Measurements from ENCODE around the gene MACROD1.

MACROD1 gene

GRCh38 chr11:64001484-64002420 is 164.2 kb downstream of the MACROD1 start:
- DNase-seq = no peak

- peak in 1 of 51 donors; percentile 40 for DNase-seq
These were observed 165.0 kb downstream of the MACROD1 start for GRCh38 chr11:64000740-64001483.

- peak in 44 of 51 donors; percentile 7 to 82 (median 41) for DNase-seq
These were observed 165.7 kb downstream of the MACROD1 start for GRCh38 chr11:64000026-64000739.

- DNase-seq = peak in 13 of 51 donors; percentile 11 to 52 (median 24)
These were observed 166.4 kb downstream of the MACROD1 start for GRCh38 chr11:63999349-64000025.

GRCh38 chr11:63998558-63999348 is 167.2 kb downstream of the MACROD1 start:
- no peak for DNase-seq

- DNase-seq = no peak
These were observed 168.0 kb downstream of the MACROD1 start for GRCh38 chr11:63997801-63998337.

- DNase-seq = no peak
These were observed 168.7 kb downstream of the MACROD1 start for GRCh38 chr11:63997104-63997700.

GRCh38 chr11:63996512-63996911 is 169.4 kb downstream of the MACROD1 start:
- DNase-seq = no peak

GRCh38 chr11:63993993-63994392 is 171.9 kb downstream of the MACROD1 start:
- no peak for DNase-seq

GRCh38 chr11:63993100-63993499 is 172.8 kb downstream of the MACROD1 start:
- no peak for DNase-seq

- no peak for DNase-seq
These were observed 174.4 kb downstream of the MACROD1 start for GRCh38 chr11:63991558-63991957.

- DNase-seq = no peak
These were observed 178.9 kb downstream of the MACROD1 start for GRCh38 chr11:63986932-63987513.

GRCh38 chr11:63986156-63986931 is 179.6 kb downstream of the MACROD1 start, which contains the start of gene OTUB1:
OTUB1 (plus strand) TSS chr11:63986438; CDS start chr11:63986457, 19 bp downstream.
- peak; percentile 22 to 91 (median 79) for DNase-seq

- DNase-seq = peak in 13 of 51 donors; percentile 14 to 56 (median 50)
These were observed 180.1 kb downstream of the MACROD1 start for GRCh38 chr11:63985812-63986155.

- no peak for DNase-seq
These were observed 186.5 kb downstream of the MACROD1 start for GRCh38 chr11:63979426-63979825.

- no peak for DNase-seq
These were observed 187.2 kb downstream of the MACROD1 start for GRCh38 chr11:63978551-63979239.

Measured in hypothalamus (tissue), 51 donors.